ENCODE measurements around the gene DLL3. TPM values are rescaled to one million over a fixed set of nuclear protein-coding genes. Genes with fewer than 3 reads are reported as not detected.

Gene DLL3
- total and polyA plus RNA-seq, 10 of the 15 experiments (the other 5 are each of a cell fraction or from before 2014, with no cell fraction given) = 0.18 to 2.0 (median 0.95) TPM

- Histone ChIP-seq H3K9me3 (replicated peaks; ENCODE audit: control insufficient read depth, insufficient read depth, low read length) (no peaks in the 10 kb centered on the region; the same call in 2 of the 3 replicates), H3K79me2 (ENCODE audit: control insufficient read depth, insufficient read depth, low read length) (no peaks in the 10 kb centered on the region), H3K27ac (ENCODE audit: control insufficient read depth, insufficient read depth) (no peak overlapping the region), H3K36me3 (ENCODE audit: control insufficient read depth in 2 of 2, insufficient read depth in 2 of 2, low read length in 1 of 2) (no peaks in the 10 kb centered on the region), H3K4me3 (no peak overlapping the region), H3K4me1 (ENCODE audit: control insufficient read depth, insufficient read depth, low read length) (peaks cover 8% of the 10 kb centered on the region; the same call in 1 of the 2 replicates), H3K4me2 (ENCODE audit: control insufficient read depth, insufficient read depth) (peak overlapping the region; percentile 94; the same call in 1 of the 2 replicates), H4K20me1 (ENCODE audit: control insufficient read depth, insufficient read depth) (no peaks in the 10 kb centered on the region), H3K9ac (ENCODE audit: control insufficient read depth, insufficient read depth, low read length) (no peak overlapping the region), H2AFZ (ENCODE audit: control insufficient read depth, low read depth, low read length) (peak overlapping the region; percentile 89; the same call in 1 of the 2 replicates), H3K27me3 (replicated peaks in 1 of 2; ENCODE audit: control insufficient read depth in 2 of 2, insufficient read depth in 2 of 2, low read length in 1 of 2) (no peaks in the 10 kb centered on the region; a peak in 1 of 4 replicates)
- TF ChIP-seq BMI1 (IDR thresholded peaks at IDR 0.05; ENCODE audit: borderline replicate concordance) (no peak), SIN3A (IDR thresholded peaks at IDR 0.05; ENCODE audit: low read depth, low read length) (0 out of 2 replicates have a peak, but pooled peaks have one; percentile 4)
- ChIA-PET POLR2A (no interaction called here), RAD21 (ENCODE audit: unreplicated experiment) (no interaction called here), SMC1A (ENCODE audit: uncharacterized antibody, unreplicated experiment) (no interaction called here), CTCF (interaction anchor here (1.0 to 1.8 kb wide), 2 partner anchors 32 to 66 kb away, joined by 4 read pairs; no protein-coding TSS in a partner anchor)
- WGBS (ENCODE audit: insufficient coverage, insufficient replicate concordance, low lambda C conversion rate, missing lambda C conversion rate) = 71% methylated on average over 7 of the region's 7 CpGs
- ATAC-seq (no peak), FAIRE-seq (no peak), DNase-seq (ENCODE audit: low read depth, low spot score) (no peak)
- intact Hi-C loops (cut with micrococcal nuclease; ENCODE audit: unreplicated experiment) (no loop called here), in situ Hi-C loops (cut with MboI) (no loop called here)
- BruUV-seq (replicated peaks) = no TSS peak
Observed at GRCh38 chr19:39506598-39506943, 7.8 kb downstream of the DLL3 start.

- ATAC-seq = peak; percentile 81
- WGBS (ENCODE audit: insufficient coverage, insufficient replicate concordance, low lambda C conversion rate, missing lambda C conversion rate) = 6% methylated on average over 76 of the region's 96 CpGs
- no peak for DNase-seq (ENCODE audit: low read depth, low spot score)
- Histone ChIP-seq H3K27ac (ENCODE audit: control insufficient read depth, insufficient read depth) (no peak overlapping the region), H3K36me3 (ENCODE audit: control insufficient read depth in 2 of 2, insufficient read depth in 2 of 2, low read length in 1 of 2) (no peaks in the 10 kb centered on the region), H3K4me2 (ENCODE audit: control insufficient read depth, insufficient read depth) (peak overlapping the region; percentile 94), H3K4me3 (peak overlapping the region; percentile 64; the same call in 1 of the 2 replicates), H4K20me1 (ENCODE audit: control insufficient read depth, insufficient read depth) (no peaks in the 10 kb centered on the region), H3K27me3 (replicated peaks in 1 of 2; ENCODE audit: control insufficient read depth in 2 of 2, insufficient read depth in 2 of 2, low read length in 1 of 2) (no peaks in the 10 kb centered on the region; a peak in 1 of 4 replicates), H2AFZ (ENCODE audit: control insufficient read depth, low read depth, low read length) (peak overlapping the region; percentile 89), H3K9ac (ENCODE audit: control insufficient read depth, insufficient read depth, low read length) (peak overlapping the region; percentile 50; the same call in 1 of the 2 replicates), H3K4me1 (ENCODE audit: control insufficient read depth, insufficient read depth, low read length) (peaks cover 8% of the 10 kb centered on the region; the same call in 1 of the 2 replicates), H3K9me3 (replicated peaks; ENCODE audit: control insufficient read depth, insufficient read depth, low read length) (no peaks in the 10 kb centered on the region; the same call in 2 of the 3 replicates), H3K79me2 (ENCODE audit: control insufficient read depth, insufficient read depth, low read length) (no peaks in the 10 kb centered on the region)
- ChIA-PET POLR2A (no interaction called here), CTCF (interaction anchor here (1.0 to 1.8 kb wide), 3 partner anchors 8 to 67 kb away, joined by 3 to 4 read pairs (median 4); no protein-coding TSS in a partner anchor), RAD21 (ENCODE audit: unreplicated experiment) (no interaction called here), SMC1A (ENCODE audit: uncharacterized antibody, unreplicated experiment) (no interaction called here)
- peak; percentile 23 for FAIRE-seq
- no TSS peak for BruUV-seq (replicated peaks)
- intact Hi-C loops (cut with micrococcal nuclease; ENCODE audit: unreplicated experiment) = no loop called here
- in situ Hi-C loops (cut with MboI) = no loop called here
- no peak for TF ChIP-seq ZNF592 (IDR thresholded peaks at IDR 0.05)
- TF ChIP-seq NFXL1 (IDR thresholded peaks at IDR 0.05; ENCODE audit: borderline replicate concordance) = no peak
- TF ChIP-seq MTA2 (IDR thresholded peaks at IDR 0.05; ENCODE audit: low read depth) = no peak
- no peak for TF ChIP-seq FOS (IDR thresholded peaks at IDR 0.05; ENCODE audit: borderline replicate concordance, extremely low read depth, insufficient read length)
- TF ChIP-seq NR2F1 (conservative IDR thresholded peaks at IDR 0.05) = no peak
- TF ChIP-seq BRCA1 (IDR thresholded peaks at IDR 0.05; ENCODE audit: low read depth, low read length) = no peak
- no peak for TF ChIP-seq ZNF24 (IDR thresholded peaks at IDR 0.05)
- TF ChIP-seq MLLT1 (IDR thresholded peaks at IDR 0.05) = no peak
- peak; percentile 79 for TF ChIP-seq IKZF1 (conservative IDR thresholded peaks at IDR 0.05)
Observed at GRCh38 chr19:39506944-39507714, 8.4 kb downstream of the DLL3 start.
